ENCODE results near the gene PSME3IP1. TPM values are rescaled to one million over a fixed set of nuclear protein-coding genes. Genes with fewer than 3 reads are reported as not detected.
A peak's percentile ranks its signal among the peaks of the same experiment; 100 is the strongest.
"Not testable (repeated sequence)": the region's sequence is repeated elsewhere in the genome, so short reads cannot be mapped to it uniquely, and the experiment has no call there.

PSME3IP1 gene
- polyA plus RNA-seq, 1 donor, result 99.4 TPM

DNA sequence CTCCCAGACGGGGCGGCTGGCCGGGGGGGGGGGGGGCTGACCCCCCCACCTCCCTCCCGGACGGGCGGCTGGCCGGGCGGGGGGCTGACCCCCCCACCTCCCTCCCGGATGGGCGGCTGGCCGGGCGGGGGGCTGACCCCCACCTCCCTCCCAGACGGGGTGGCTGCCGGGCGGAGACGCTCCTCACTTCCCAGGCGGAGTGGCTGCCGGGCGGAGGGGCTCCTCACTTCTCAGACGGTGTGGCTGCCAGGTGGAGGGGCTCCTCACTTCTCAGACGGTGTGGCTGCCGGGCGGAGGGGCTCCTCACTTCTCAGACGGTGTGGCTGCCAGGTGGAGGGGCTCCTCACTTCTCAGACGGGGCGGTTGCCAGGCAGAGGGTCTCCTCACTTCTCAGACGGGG lies 15.1 kb upstream of the PSME3IP1 start:
- not testable (repeated sequence) for H3K9me3 ChIP-seq (ENCODE audit: control insufficient read depth, low read depth, low read length); H3K27ac ChIP-seq (ENCODE audit: low read length); H3K4me3 ChIP-seq (ENCODE audit: low read length); H3K4me1 ChIP-seq (ENCODE audit: control insufficient read depth, insufficient read depth, low read length); H3K27me3 ChIP-seq (ENCODE audit: control insufficient read depth, insufficient read depth, low read length); DNase-seq
- peaks cover 17% of the 10 kb centered on the region for H3K36me3 ChIP-seq (ENCODE audit: control insufficient read depth, insufficient read depth, low read length)
- WGBS (ENCODE audit: insufficient coverage, low lambda C conversion rate), result no CpG with 5 or more reads among the region's 27 CpGs

DNA sequence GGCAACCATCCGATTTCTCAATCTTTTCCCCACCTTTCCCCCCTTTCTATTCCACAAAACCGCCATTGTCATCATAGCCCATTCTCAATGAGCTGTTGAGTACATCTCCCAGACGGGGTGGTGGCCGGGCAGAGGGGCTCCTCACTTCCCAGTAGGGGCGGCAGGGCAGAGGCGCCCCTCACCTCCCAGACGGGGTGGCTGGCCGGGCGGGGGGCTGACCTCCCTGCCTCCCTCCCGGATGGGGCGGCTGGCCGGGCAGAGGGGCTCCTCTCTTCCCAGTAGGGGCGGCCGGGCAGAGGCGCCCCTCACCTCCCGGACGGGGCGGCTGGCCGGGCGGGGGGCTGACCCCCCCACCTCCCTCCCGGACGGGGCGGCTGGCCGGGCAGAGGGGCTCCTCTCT lies 14.5 kb upstream of the PSME3IP1 start:
- H3K9me3 ChIP-seq (ENCODE audit: control insufficient read depth, low read depth, low read length); H3K4me1 ChIP-seq (ENCODE audit: control insufficient read depth, insufficient read depth, low read length); H3K27ac ChIP-seq (ENCODE audit: low read length); H3K4me3 ChIP-seq (ENCODE audit: low read length); H3K27me3 ChIP-seq (ENCODE audit: control insufficient read depth, insufficient read depth, low read length); DNase-seq: not testable (repeated sequence)
- no CpG with 5 or more reads among the region's 24 CpGs for WGBS (ENCODE audit: insufficient coverage, low lambda C conversion rate)
- peaks cover 11% of the 10 kb centered on the region for H3K36me3 ChIP-seq (ENCODE audit: control insufficient read depth, insufficient read depth, low read length)

DNA sequence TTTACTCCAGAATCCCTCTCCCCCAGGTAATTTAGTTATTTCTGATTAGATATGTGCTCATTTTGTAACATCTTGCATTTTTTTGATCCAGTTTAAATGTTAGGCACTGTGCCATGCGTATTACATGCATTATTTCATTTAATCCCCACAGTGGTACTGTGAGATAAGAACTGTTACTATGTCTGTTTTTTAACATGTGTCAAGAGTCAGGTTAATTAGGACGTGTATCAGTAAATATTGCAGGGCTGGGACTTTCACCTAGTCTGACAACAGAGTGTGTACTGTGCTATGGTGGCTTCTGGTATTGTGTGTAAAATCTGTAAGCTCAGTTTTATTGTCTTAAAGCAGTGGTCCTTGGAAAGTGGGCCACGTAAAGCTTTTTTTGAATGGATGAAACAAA lies 10.9 kb upstream of the PSME3IP1 start:
- Histone ChIP-seq H3K27me3 (ENCODE audit: control insufficient read depth, insufficient read depth, low read length) (no peaks in the 10 kb centered on the region), H3K4me1 (ENCODE audit: control insufficient read depth, insufficient read depth, low read length) (no peaks in the 10 kb centered on the region)
- no CpG with 5 or more reads among the region's 3 CpGs for WGBS (ENCODE audit: insufficient coverage, low lambda C conversion rate)

DNA sequence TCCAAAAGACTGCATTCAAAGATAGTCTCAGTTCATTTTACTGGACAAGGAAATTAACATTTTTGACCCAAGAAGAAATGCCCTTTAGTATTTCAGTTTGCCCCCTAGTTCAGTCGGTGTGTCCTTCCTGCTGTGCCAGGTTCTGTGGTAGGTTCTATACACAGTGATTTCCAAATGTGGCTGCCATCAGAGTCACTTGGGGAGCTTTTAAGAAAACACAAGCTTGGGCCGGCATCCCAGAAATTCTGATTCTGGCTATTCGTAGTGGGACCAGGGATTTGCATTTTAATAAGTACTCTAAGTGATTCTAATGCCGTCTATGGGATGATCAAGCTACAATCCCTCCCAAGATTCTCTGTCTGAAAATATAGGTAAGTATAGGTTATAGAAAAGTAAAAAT lies 10.4 kb upstream of the PSME3IP1 start:
- Histone ChIP-seq H3K4me1 (ENCODE audit: control insufficient read depth, insufficient read depth, low read length) (no peaks in the 10 kb centered on the region), H3K4me3 (ENCODE audit: low read length) (no peak overlapping the region), H3K36me3 (ENCODE audit: control insufficient read depth, insufficient read depth, low read length) (peaks cover 2% of the 10 kb centered on the region), H3K27ac (ENCODE audit: low read length) (no peak overlapping the region), H3K9me3 (ENCODE audit: control insufficient read depth, low read depth, low read length) (no peaks in the 10 kb centered on the region), H3K27me3 (ENCODE audit: control insufficient read depth, insufficient read depth, low read length) (no peaks in the 10 kb centered on the region)
- DNase-seq, result no peak
- WGBS (ENCODE audit: insufficient coverage, low lambda C conversion rate), result 100% methylated on average over 1 of the region's 4 CpGs

More for the DNA sequence above, 10.9 kb upstream of the PSME3IP1 start:
- no peak for DNase-seq
- Histone ChIP-seq H3K36me3 (ENCODE audit: control insufficient read depth, insufficient read depth, low read length) (peaks cover 2% of the 10 kb centered on the region), H3K4me3 (ENCODE audit: low read length) (no peak overlapping the region), H3K27ac (ENCODE audit: low read length) (no peak overlapping the region), H3K9me3 (ENCODE audit: control insufficient read depth, low read depth, low read length) (no peaks in the 10 kb centered on the region)

DNA sequence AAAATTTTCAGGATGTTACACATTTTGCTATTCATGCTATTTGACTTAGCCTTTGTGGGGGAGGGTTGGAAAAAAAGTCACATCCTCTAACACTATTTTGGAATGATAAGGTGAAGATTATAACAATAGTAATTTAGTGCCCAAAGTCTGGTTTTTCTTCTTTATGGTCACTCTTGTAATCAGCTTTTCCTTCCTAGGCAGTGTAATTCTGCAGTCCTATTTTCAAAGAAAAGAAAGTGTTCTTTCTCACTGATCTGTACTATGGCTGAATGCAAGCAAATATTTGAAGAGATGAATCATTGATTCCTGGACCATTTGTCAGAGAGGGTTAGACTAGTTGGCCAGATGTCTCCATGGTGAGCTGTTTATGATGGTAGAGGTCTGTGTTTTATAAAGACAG lies 8.7 kb upstream of the PSME3IP1 start:
- no peaks in the 10 kb centered on the region for H3K9me3 ChIP-seq (ENCODE audit: control insufficient read depth, low read depth, low read length)
- no peak overlapping the region for H3K4me3 ChIP-seq (ENCODE audit: low read length)
- no peak overlapping the region for H3K27ac ChIP-seq (ENCODE audit: low read length)
- peak in 1 of 2 donors; percentile 2 for DNase-seq
- peaks cover 4% of the 10 kb centered on the region for H3K36me3 ChIP-seq (ENCODE audit: control insufficient read depth, insufficient read depth, low read length)
- H3K4me1 ChIP-seq (ENCODE audit: control insufficient read depth, insufficient read depth, low read length), result peaks cover 2% of the 10 kb centered on the region
- no peaks in the 10 kb centered on the region for H3K27me3 ChIP-seq (ENCODE audit: control insufficient read depth, insufficient read depth, low read length)

DNA sequence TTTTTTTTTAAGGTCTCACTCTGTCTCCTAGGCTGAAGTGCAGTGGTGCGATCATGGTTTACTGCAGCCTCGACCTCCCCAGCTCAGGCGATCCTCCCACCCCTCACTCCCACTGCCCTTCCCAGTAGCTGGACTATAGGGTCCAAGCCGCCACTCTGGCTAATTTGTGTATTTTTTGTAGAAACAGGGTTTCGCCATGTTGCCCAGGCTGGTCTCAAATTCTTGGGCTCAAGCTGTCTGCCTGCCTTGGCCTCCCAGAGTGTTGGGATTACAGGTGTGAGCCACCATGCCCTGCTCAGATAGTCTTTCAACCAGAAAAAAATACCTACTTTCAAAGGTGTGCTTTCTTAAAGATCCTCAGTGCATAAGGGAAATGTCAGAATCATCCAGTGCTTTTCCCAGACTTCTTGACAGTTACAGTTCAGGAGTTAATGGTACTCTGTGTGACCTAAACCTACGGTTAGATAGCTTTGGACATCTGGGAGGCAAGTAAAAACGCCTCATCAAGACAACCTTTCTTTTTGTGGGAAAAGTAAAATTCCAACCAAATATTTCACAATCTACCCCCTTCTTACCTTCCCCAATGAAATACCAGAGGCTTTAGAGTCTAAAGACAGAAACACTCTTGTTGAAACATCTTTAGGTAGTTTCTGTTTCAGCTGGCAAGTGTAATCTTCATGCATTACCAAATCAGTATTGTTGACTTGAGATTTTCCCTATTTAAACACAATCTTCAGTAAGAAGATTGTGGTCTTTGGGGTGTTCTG lies 7.1 kb upstream of the PSME3IP1 start:
- H3K9me3 ChIP-seq (ENCODE audit: control insufficient read depth, low read depth, low read length), result no peaks in the 10 kb centered on the region
- H3K4me1 ChIP-seq (ENCODE audit: control insufficient read depth, insufficient read depth, low read length), result peaks cover 9% of the 10 kb centered on the region
- peaks cover 3% of the 10 kb centered on the region for H3K36me3 ChIP-seq (ENCODE audit: control insufficient read depth, insufficient read depth, low read length)
- no CpG with 5 or more reads among the region's 7 CpGs for WGBS (ENCODE audit: insufficient coverage, low lambda C conversion rate)
- H3K4me3 ChIP-seq (ENCODE audit: low read length), result no peak overlapping the region
- DNase-seq, result no peak
- no peak overlapping the region for H3K27ac ChIP-seq (ENCODE audit: low read length)
- H3K27me3 ChIP-seq (ENCODE audit: control insufficient read depth, insufficient read depth, low read length), result no peaks in the 10 kb centered on the region

DNA sequence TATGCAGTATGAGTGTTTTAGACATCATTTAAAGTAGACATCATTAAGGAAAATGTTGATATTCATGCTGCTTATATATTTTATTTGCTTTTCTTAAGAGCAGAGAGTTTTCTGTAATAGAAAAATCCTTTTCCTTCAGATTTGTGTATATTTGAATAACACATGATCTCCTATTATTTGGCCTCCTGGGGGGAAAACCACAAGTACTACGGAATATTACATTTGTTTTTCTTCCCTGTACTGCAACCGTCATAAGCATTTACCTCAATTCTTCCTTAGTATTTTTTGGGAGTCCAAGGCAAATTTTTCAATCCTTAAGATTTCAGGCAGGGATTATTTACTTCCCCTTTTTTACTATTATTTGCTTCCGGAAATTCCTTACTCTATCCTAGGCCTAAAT lies 6.3 kb upstream of the PSME3IP1 start:
- no peak for DNase-seq
- Histone ChIP-seq H3K4me1 (ENCODE audit: control insufficient read depth, insufficient read depth, low read length) (peaks cover 9% of the 10 kb centered on the region), H3K4me3 (ENCODE audit: low read length) (no peak overlapping the region)

DNA sequence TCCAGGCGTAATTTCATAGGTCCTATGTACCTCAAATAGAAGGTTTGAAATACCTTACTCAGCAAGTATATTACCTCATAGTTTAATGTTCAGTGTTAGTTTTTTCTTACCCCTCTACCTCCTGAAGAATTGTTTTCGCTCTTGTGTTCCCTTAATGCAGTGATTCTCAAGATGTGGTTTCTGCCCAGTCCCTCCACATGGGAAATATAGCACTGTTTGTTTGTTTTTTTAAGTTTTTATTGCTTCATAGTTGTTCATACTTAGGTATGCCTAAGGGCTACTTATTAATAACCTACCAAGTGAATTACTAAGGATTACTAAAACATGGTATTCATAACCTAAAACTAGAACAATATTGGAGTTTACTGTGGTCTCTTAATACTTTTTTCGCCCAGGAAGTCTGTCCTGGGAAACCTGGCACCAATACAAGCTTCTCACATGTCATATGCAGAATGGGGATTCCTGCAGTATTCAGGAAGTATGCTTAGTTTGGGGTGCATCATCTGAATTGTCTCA lies 5.3 kb upstream of the PSME3IP1 start:
- DNase-seq, result peak in 1 of 2 donors; percentile 8
- H3K36me3 ChIP-seq (ENCODE audit: control insufficient read depth, insufficient read depth, low read length), result peaks cover 3% of the 10 kb centered on the region
- no CpG with 5 or more reads among the region's 3 CpGs for WGBS (ENCODE audit: insufficient coverage, low lambda C conversion rate)
- no peak overlapping the region for H3K4me3 ChIP-seq (ENCODE audit: low read length)
- no peaks in the 10 kb centered on the region for H3K9me3 ChIP-seq (ENCODE audit: control insufficient read depth, low read depth, low read length)
- H3K27me3 ChIP-seq (ENCODE audit: control insufficient read depth, insufficient read depth, low read length), result no peaks in the 10 kb centered on the region
- peaks cover 9% of the 10 kb centered on the region for H3K4me1 ChIP-seq (ENCODE audit: control insufficient read depth, insufficient read depth, low read length)
- H3K27ac ChIP-seq (ENCODE audit: low read length), result no peak overlapping the region

More for the DNA sequence above, 6.3 kb upstream of the PSME3IP1 start:
- WGBS (ENCODE audit: insufficient coverage, low lambda C conversion rate), result 90% methylated on average over 2 of the region's 3 CpGs
- peaks cover 3% of the 10 kb centered on the region for H3K36me3 ChIP-seq (ENCODE audit: control insufficient read depth, insufficient read depth, low read length)
- H3K27ac ChIP-seq (ENCODE audit: low read length), result no peak overlapping the region
- H3K9me3 ChIP-seq (ENCODE audit: control insufficient read depth, low read depth, low read length), result no peaks in the 10 kb centered on the region
- no peaks in the 10 kb centered on the region for H3K27me3 ChIP-seq (ENCODE audit: control insufficient read depth, insufficient read depth, low read length)

DNA sequence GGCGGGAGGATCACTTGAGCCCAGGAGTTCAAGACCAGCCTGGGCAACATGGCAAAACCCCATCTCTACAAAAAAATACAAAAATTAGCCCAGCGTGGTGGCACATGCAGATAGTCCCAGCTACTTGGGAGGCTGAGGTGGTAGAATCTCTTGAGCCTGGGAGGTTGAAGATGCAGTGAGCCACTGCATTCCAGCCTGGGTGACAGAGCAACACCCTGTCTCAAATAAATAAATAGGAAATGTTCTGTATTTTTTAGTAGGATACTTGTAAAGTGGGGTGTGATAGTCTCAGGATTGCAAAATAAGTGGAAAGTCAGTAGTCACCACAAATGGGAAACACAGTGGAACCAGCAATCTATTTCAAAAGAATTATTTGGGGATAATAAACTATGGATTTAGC lies 4.3 kb upstream of the PSME3IP1 start:
- no peak for DNase-seq
- no peaks in the 10 kb centered on the region for H3K27me3 ChIP-seq (ENCODE audit: control insufficient read depth, insufficient read depth, low read length)
- H3K4me3 ChIP-seq (ENCODE audit: low read length), result no peak overlapping the region
- no peak overlapping the region for H3K27ac ChIP-seq (ENCODE audit: low read length)
- WGBS (ENCODE audit: insufficient coverage, low lambda C conversion rate), result no CpG with 5 or more reads among the region's 2 CpGs
- H3K36me3 ChIP-seq (ENCODE audit: control insufficient read depth, insufficient read depth, low read length), result peaks cover 3% of the 10 kb centered on the region
- peaks cover 9% of the 10 kb centered on the region for H3K4me1 ChIP-seq (ENCODE audit: control insufficient read depth, insufficient read depth, low read length)
- no peaks in the 10 kb centered on the region for H3K9me3 ChIP-seq (ENCODE audit: control insufficient read depth, low read depth, low read length)

DNA sequence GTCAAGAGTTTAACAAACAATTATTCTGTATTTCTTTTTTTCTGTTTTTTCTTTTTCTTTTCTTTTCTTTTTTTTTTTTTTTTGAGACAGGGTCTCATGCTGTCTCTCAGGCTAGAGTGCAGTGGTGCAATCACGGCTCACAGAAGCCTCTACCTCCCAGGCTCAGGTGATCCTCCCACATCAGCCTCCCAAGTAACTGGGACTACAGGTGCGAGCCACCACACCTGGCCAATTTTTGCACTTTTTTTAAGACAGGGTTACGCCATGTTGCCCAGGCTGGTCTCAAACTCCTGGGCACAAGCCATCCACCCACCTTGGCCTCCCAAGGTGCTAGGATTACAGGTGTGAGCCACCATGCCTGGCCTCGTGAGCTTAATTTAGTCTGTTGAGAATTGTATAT lies 3.7 kb upstream of the PSME3IP1 start:
- H3K27ac ChIP-seq (ENCODE audit: low read length); H3K9me3 ChIP-seq (ENCODE audit: control insufficient read depth, low read depth, low read length); H3K36me3 ChIP-seq (ENCODE audit: control insufficient read depth, insufficient read depth, low read length); DNase-seq; H3K4me1 ChIP-seq (ENCODE audit: control insufficient read depth, insufficient read depth, low read length); H3K4me3 ChIP-seq (ENCODE audit: low read length); H3K27me3 ChIP-seq (ENCODE audit: control insufficient read depth, insufficient read depth, low read length): not testable (repeated sequence)
- no CpG with 5 or more reads among the region's 4 CpGs for WGBS (ENCODE audit: insufficient coverage, low lambda C conversion rate)

DNA sequence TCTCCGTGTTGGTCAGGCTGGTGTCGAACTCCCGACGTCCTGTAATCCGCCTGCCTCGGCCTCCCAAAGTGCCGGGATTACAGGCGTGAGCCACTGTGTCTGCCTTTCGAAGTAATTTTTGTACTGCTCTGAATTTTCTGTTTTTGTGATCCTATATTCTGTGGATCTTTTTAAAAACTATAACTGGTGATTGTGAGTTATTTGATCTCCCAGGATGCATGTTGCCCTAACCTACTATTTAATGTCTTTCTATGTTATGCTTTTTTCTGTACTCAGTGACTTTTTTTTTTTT lies 2.8 kb upstream of the PSME3IP1 start:
- Histone ChIP-seq H3K36me3 (ENCODE audit: control insufficient read depth, insufficient read depth, low read length) (peaks cover 3% of the 10 kb centered on the region), H3K27ac (ENCODE audit: low read length) (no peak overlapping the region), H3K4me3 (ENCODE audit: low read length) (no peak overlapping the region), H3K4me1 (ENCODE audit: control insufficient read depth, insufficient read depth, low read length) (peaks cover 9% of the 10 kb centered on the region), H3K9me3 (ENCODE audit: control insufficient read depth, low read depth, low read length) (no peaks in the 10 kb centered on the region), H3K27me3 (ENCODE audit: control insufficient read depth, insufficient read depth, low read length) (no peaks in the 10 kb centered on the region)
- no peak for DNase-seq
- 93% methylated on average over 3 of the region's 9 CpGs for WGBS (ENCODE audit: insufficient coverage, low lambda C conversion rate)

Measured in large intestine (tissue), 3 donors.